Measurements from ENCODE around the gene AP4B1.

DNA sequence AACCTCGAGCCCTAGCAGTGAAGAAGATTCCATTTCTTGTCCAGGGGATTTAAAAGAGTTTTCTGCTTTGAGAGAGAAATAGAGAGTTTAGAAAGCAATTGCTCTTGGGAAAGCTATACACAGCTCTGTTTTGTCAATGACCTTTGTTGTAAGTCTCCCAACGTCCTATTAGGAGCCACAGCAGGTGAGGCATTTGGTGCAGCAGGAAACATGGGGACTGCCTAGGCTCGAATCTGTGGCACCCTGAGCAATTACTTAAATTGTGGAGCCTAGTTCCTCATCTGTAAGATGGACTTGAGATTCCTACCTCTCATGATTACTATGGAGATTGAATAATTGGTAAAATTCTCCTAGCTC, 8.7 kb upstream of the AP4B1 start:
- TF ChIP-seq, protein P1, sequence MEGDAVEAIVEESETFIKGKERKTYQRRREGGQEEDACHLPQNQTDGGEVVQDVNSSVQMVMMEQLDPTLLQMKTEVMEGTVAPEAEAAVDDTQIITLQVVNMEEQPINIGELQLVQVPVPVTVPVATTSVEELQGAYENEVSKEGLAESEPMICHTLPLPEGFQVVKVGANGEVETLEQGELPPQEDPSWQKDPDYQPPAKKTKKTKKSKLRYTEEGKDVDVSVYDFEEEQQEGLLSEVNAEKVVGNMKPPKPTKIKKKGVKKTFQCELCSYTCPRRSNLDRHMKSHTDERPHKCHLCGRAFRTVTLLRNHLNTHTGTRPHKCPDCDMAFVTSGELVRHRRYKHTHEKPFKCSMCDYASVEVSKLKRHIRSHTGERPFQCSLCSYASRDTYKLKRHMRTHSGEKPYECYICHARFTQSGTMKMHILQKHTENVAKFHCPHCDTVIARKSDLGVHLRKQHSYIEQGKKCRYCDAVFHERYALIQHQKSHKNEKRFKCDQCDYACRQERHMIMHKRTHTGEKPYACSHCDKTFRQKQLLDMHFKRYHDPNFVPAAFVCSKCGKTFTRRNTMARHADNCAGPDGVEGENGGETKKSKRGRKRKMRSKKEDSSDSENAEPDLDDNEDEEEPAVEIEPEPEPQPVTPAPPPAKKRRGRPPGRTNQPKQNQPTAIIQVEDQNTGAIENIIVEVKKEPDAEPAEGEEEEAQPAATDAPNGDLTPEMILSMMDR (IDR thresholded peaks at IDR 0.05) = no peak
- no peak for TF ChIP-seq ZFX (IDR thresholded peaks at IDR 0.05; ENCODE audit: borderline replicate concordance)

All from 22Rv1 (cell line).